GM23338 (cell line): ENCODE measurements around the gene ACOX3. TPM values are rescaled to one million over a fixed set of nuclear protein-coding genes. Genes with fewer than 3 reads are reported as not detected.

Experiments
- ATAC-seq: fragments of 200-7000 bp; cut with Tn5 transposase; 3 replicates; pipeline ENCODE4 v1.9.1; 2020
- DNase-seq: peaks from one replicate; pipeline ENCODE4 v3.0.0-alpha.2; 2015; ENCODE audit warnings: low spot score
- H2AFZ ChIP-seq: fragments of 200-600 bp; sonication (generic); 2 replicates; pipeline ENCODE4 v1.8.0; 2016; ENCODE audit warnings: antibody characterized with exemption, mild to moderate bottlenecking, moderate library complexity
- H3F3A ChIP-seq: fragments of 200-600 bp; sonication (generic); replicated peaks from 2 replicates; pipeline ENCODE4 v1.8.0; 2017; ENCODE audit warnings: antibody characterized with exemption, mixed run types, low read depth
- H3K27ac ChIP-seq: fragments of 200-600 bp; sonication (generic); 2 replicates; pipeline ENCODE4 v1.6.1; 2016; ENCODE audit warnings: low read depth
- H3K27me3 ChIP-seq: fragments of 200-600 bp; sonication (generic); 2 replicates; pipeline ENCODE4 v1.8.0; 2016; ENCODE audit warnings: mild to moderate bottlenecking, mixed run types, moderate library complexity; ENCODE audit not compliant: insufficient read depth
- H3K36me3 ChIP-seq: fragments of 200-600 bp; sonication (generic); 2 replicates; pipeline ENCODE4 v1.8.0; 2016; ENCODE audit warnings: mild to moderate bottlenecking; ENCODE audit not compliant: insufficient read depth
- H3K4me1 ChIP-seq: fragments of 200-600 bp; sonication (generic); 2 replicates; pipeline ENCODE4 v1.8.0; 2016; ENCODE audit warnings: mild to moderate bottlenecking, moderate library complexity; ENCODE audit not compliant: insufficient read depth
- H3K4me2 ChIP-seq: fragments of 200-600 bp; sonication (generic); 2 replicates; pipeline ENCODE4 v1.7.1; 2017; ENCODE audit warnings: mixed run types
- H3K4me3 ChIP-seq: fragments of 200-600 bp; sonication (generic); 2 replicates; pipeline ENCODE4 v1.6.1; 2016; ENCODE audit warnings: mixed run types
- H3K79me2 ChIP-seq: fragments of 200-600 bp; sonication (generic); replicated peaks from 2 replicates; pipeline ENCODE4 v1.8.0; 2017; ENCODE audit warnings: mild to moderate bottlenecking; ENCODE audit not compliant: insufficient read depth
- H3K9me2 ChIP-seq: fragments of 200-600 bp; sonication (generic); 2 replicates; pipeline ENCODE4 v1.8.0; 2017; ENCODE audit not compliant: insufficient read depth
- H4K20me1 ChIP-seq: fragments of 200-600 bp; sonication (generic); replicated peaks from 2 replicates; pipeline ENCODE4 v1.8.0; 2017; ENCODE audit warnings: mild to moderate bottlenecking; ENCODE audit not compliant: insufficient read depth
- H3K27ac Mint-ChIP-seq: 2 replicates; pipeline ENCODE4 v1.8.0; 2020; ENCODE audit warnings: inconsistent platforms, mild to moderate bottlenecking, moderate library complexity, mixed read lengths
- H3K27me3 Mint-ChIP-seq: 3 replicates; pipeline ENCODE4 v1.8.0; 2022; ENCODE audit warnings: low read depth, mild to moderate bottlenecking, moderate library complexity, mixed read lengths, inconsistent platforms; ENCODE audit not compliant: insufficient read depth, poor library complexity
- H3K36me3 Mint-ChIP-seq: 3 replicates; pipeline ENCODE4 v1.8.0; 2021; ENCODE audit warnings: low read depth, mild to moderate bottlenecking, inconsistent platforms, moderate library complexity, mixed read lengths
- H3K4me1 Mint-ChIP-seq: 3 replicates; pipeline ENCODE4 v1.8.0; 2020; ENCODE audit warnings: mild to moderate bottlenecking, inconsistent platforms, mixed read lengths
- H3K4me3 Mint-ChIP-seq: 3 replicates; pipeline ENCODE4 v1.8.0; 2021; ENCODE audit warnings: moderate library complexity, mild to moderate bottlenecking, inconsistent platforms, mixed read lengths
- H3K9me3 Mint-ChIP-seq: 3 replicates; pipeline ENCODE4 v1.8.0; 2020; ENCODE audit warnings: moderate library complexity, mild to moderate bottlenecking, inconsistent platforms, mixed read lengths
- CREB1 ChIP-seq: fragments of 250-450 bp; sonication (Bioruptor Pico); IDR thresholded peaks from 2 replicates; pipeline ENCODE4 v1.5.0; 2020; ENCODE audit warnings: low read depth, mild to moderate bottlenecking, moderate library complexity
- EZH2 ChIP-seq: fragments of 200-600 bp; sonication (generic); IDR thresholded peaks from one replicate; pipeline ENCODE4 v1.8.0; 2017; ENCODE audit warnings: antibody characterized with exemption, mild to moderate bottlenecking, low read depth; ENCODE audit not compliant: unreplicated experiment
- EZH2phosphoT487 ChIP-seq: fragments of 200-600 bp; sonication (generic); IDR thresholded peaks from one replicate; pipeline ENCODE4 v1.8.1; 2018; ENCODE audit warnings: antibody characterized with exemption; ENCODE audit not compliant: unreplicated experiment
- JUNB ChIP-seq: IDR thresholded peaks from one replicate; pipeline ENCODE4 v1.6.1; 2016; ENCODE audit warnings: antibody characterized with exemption; ENCODE audit not compliant: unreplicated experiment
- POLR2AphosphoS5 ChIP-seq: IDR thresholded peaks from 2 replicates; pipeline ENCODE4 v1.6.1; 2016; ENCODE audit warnings: antibody characterized with exemption, low read depth
- STAT1 ChIP-seq: IDR thresholded peaks from one replicate; pipeline ENCODE4 v1.6.1; 2016; ENCODE audit warnings: antibody characterized with exemption; ENCODE audit not compliant: unreplicated experiment
- ZNF114 ChIP-seq: fragments of 250-450 bp; sonication (Bioruptor Pico); IDR thresholded peaks from 2 replicates; pipeline ENCODE4 v1.5.0; 2020; ENCODE audit warnings: mild to moderate bottlenecking, moderate library complexity
- ZNF331 ChIP-seq: fragments of 250-450 bp; sonication (Bioruptor Pico); IDR thresholded peaks from 2 replicates; pipeline ENCODE4 v1.5.0; 2020; ENCODE audit warnings: low read depth, mild to moderate bottlenecking, moderate library complexity
- polyA plus RNA-seq: library from polyadenylated mRNA; unstranded; fragments of >200 nt; fragmentation: Nextera tagmentation; extraction: Ambion mirVana; gene quantifications from 2 replicates; pipeline ENCODE4 v1.2.1, GENCODE V29; 2016
- total RNA-seq: library from RNA; depleted of rRNA; stranded (reverse); fragments of >200 nt; shearing (Covaris generic); gene quantifications from 2 replicates; pipeline ENCODE4 v1.2.3, GENCODE V29; 2014
- TF ChIP-seq, protein P1 (sequence below): fragments of 250-450 bp; sonication (Bioruptor Pico); IDR thresholded peaks from 2 replicates; pipeline ENCODE4 v1.5.0; 2020; ENCODE audit warnings: mild to moderate bottlenecking, moderate library complexity
- TF ChIP-seq, protein P2 (sequence below), 2 experiments: fragments of 200-600 bp in 1 of 2; sonication (generic) in 1 of 2; conservative IDR thresholded peaks; 2 replicates each; pipeline versions ENCODE4 v1.5.1 to v1.6.1; 2016 to 2017; ENCODE audit warnings: antibody characterized with exemption in 2 of 2, low read depth in 2 of 2, mild to moderate bottlenecking in 2 of 2, moderate library complexity in 1 of 2
- TF ChIP-seq, protein P3 (sequence below): IDR thresholded peaks from one replicate; pipeline ENCODE4 v1.6.1; 2018; ENCODE audit warnings: antibody characterized with exemption; ENCODE audit not compliant: unreplicated experiment

Gene ACOX3
- total and polyA plus RNA-seq, 2 experiments from 2014 or later = 6.4 to 17.2 TPM

DNA sequence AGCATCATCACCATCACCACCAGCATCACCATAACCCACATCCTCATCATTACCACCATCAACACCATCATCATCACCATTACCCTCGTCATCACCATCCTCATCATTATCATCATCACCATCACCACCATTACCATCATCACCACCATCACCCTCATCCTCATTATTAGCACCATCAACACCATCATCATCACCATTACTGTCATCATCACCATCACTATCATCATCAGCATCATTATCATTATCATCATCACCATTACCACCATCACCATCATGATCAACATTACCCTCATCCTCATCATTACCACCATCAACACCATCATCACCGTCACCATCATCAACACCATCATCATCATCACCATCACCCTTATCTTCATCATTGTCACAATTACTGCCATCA is 119.3 kb downstream of the ACOX3 start:
- no peaks in the 10 kb centered on the region for H3K27me3 ChIP-seq
- DNase-seq (no peak), ATAC-seq (no peak)
- Mint-ChIP-seq H3K27ac (no peak overlapping the region), H3K9me3 (peaks cover 5% of the 10 kb centered on the region; the same call in 2 of the 3 replicates), H3K4me1 (peaks cover 5% of the 10 kb centered on the region), H3K4me3 (no peak overlapping the region), H3K27me3 (peaks cover 5% of the 10 kb centered on the region), H3K36me3 (no peaks in the 10 kb centered on the region)
- H2AFZ ChIP-seq = no peak overlapping the region
- TF ChIP-seq STAT1 (no peak), EZH2 (no peak), ZNF331 (CRISPR knock-in tag) (no peak), ZNF114 (CRISPR knock-in tag) (no peak), CREB1 (CRISPR knock-in tag) (no peak), JUNB (no peak), EZH2phosphoT487 (no peak), POLR2AphosphoS5 (no peak)
- TF ChIP-seq, protein P1, sequence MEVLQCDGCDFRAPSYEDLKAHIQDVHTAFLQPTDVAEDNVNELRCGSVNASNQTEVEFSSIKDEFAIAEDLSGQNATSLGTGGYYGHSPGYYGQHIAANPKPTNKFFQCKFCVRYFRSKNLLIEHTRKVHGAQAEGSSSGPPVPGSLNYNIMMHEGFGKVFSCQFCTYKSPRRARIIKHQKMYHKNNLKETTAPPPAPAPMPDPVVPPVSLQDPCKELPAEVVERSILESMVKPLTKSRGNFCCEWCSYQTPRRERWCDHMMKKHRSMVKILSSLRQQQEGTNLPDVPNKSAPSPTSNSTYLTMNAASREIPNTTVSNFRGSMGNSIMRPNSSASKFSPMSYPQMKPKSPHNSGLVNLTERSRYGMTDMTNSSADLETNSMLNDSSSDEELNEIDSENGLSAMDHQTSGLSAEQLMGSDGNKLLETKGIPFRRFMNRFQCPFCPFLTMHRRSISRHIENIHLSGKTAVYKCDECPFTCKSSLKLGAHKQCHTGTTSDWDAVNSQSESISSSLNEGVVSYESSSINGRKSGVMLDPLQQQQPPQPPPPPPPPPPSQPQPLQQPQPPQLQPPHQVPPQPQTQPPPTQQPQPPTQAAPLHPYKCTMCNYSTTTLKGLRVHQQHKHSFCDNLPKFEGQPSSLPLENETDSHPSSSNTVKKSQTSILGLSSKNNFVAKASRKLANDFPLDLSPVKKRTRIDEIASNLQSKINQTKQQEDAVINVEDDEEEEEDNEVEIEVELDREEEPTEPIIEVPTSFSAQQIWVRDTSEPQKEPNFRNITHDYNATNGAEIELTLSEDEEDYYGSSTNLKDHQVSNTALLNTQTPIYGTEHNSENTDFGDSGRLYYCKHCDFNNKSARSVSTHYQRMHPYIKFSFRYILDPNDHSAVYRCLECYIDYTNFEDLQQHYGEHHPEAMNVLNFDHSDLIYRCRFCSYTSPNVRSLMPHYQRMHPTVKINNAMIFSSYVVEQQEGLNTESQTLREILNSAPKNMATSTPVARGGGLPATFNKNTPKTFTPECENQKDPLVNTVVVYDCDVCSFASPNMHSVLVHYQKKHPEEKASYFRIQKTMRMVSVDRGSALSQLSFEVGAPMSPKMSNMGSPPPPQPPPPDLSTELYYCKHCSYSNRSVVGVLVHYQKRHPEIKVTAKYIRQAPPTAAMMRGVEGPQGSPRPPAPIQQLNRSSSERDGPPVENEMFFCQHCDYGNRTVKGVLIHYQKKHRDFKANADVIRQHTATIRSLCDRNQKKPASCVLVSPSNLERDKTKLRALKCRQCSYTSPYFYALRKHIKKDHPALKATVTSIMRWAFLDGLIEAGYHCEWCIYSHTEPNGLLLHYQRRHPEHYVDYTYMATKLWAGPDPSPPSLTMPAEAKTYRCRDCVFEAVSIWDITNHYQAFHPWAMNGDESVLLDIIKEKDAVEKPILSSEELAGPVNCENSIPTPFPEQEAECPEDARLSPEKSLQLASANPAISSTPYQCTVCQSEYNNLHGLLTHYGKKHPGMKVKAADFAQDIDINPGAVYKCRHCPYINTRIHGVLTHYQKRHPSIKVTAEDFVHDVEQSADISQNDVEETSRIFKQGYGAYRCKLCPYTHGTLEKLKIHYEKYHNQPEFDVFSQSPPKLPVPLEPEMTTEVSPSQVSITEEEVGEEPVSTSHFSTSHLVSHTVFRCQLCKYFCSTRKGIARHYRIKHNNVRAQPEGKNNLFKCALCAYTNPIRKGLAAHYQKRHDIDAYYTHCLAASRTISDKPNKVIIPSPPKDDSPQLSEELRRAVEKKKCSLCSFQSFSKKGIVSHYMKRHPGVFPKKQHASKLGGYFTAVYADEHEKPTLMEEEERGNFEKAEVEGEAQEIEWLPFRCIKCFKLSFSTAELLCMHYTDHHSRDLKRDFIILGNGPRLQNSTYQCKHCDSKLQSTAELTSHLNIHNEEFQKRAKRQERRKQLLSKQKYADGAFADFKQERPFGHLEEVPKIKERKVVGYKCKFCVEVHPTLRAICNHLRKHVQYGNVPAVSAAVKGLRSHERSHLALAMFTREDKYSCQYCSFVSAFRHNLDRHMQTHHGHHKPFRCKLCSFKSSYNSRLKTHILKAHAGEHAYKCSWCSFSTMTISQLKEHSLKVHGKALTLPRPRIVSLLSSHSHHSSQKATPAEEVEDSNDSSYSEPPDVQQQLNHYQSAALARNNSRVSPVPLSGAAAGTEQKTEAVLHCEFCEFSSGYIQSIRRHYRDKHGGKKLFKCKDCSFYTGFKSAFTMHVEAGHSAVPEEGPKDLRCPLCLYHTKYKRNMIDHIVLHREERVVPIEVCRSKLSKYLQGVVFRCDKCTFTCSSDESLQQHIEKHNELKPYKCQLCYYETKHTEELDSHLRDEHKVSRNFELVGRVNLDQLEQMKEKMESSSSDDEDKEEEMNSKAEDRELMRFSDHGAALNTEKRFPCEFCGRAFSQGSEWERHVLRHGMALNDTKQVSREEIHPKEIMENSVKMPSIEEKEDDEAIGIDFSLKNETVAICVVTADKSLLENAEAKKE (CRISPR knock-in tag) = no peak
- TF ChIP-seq, protein P2, sequence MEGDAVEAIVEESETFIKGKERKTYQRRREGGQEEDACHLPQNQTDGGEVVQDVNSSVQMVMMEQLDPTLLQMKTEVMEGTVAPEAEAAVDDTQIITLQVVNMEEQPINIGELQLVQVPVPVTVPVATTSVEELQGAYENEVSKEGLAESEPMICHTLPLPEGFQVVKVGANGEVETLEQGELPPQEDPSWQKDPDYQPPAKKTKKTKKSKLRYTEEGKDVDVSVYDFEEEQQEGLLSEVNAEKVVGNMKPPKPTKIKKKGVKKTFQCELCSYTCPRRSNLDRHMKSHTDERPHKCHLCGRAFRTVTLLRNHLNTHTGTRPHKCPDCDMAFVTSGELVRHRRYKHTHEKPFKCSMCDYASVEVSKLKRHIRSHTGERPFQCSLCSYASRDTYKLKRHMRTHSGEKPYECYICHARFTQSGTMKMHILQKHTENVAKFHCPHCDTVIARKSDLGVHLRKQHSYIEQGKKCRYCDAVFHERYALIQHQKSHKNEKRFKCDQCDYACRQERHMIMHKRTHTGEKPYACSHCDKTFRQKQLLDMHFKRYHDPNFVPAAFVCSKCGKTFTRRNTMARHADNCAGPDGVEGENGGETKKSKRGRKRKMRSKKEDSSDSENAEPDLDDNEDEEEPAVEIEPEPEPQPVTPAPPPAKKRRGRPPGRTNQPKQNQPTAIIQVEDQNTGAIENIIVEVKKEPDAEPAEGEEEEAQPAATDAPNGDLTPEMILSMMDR (conservative IDR thresholded peaks at IDR 0.05; ENCODE audit: low read depth in 2 of 2) = no peak
- TF ChIP-seq, protein P3, sequence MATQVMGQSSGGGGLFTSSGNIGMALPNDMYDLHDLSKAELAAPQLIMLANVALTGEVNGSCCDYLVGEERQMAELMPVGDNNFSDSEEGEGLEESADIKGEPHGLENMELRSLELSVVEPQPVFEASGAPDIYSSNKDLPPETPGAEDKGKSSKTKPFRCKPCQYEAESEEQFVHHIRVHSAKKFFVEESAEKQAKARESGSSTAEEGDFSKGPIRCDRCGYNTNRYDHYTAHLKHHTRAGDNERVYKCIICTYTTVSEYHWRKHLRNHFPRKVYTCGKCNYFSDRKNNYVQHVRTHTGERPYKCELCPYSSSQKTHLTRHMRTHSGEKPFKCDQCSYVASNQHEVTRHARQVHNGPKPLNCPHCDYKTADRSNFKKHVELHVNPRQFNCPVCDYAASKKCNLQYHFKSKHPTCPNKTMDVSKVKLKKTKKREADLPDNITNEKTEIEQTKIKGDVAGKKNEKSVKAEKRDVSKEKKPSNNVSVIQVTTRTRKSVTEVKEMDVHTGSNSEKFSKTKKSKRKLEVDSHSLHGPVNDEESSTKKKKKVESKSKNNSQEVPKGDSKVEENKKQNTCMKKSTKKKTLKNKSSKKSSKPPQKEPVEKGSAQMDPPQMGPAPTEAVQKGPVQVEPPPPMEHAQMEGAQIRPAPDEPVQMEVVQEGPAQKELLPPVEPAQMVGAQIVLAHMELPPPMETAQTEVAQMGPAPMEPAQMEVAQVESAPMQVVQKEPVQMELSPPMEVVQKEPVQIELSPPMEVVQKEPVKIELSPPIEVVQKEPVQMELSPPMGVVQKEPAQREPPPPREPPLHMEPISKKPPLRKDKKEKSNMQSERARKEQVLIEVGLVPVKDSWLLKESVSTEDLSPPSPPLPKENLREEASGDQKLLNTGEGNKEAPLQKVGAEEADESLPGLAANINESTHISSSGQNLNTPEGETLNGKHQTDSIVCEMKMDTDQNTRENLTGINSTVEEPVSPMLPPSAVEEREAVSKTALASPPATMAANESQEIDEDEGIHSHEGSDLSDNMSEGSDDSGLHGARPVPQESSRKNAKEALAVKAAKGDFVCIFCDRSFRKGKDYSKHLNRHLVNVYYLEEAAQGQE = no peak
- H3K4me3 ChIP-seq = no peak overlapping the region
- H3K9me2 ChIP-seq = peaks cover 6% of the 10 kb centered on the region; the same call in 1 of the 2 replicates
- H3F3A ChIP-seq = no peaks in the 10 kb centered on the region
- no peak overlapping the region for H3K4me2 ChIP-seq
- H3K4me1 ChIP-seq = no peaks in the 10 kb centered on the region
- no peaks in the 10 kb centered on the region for H4K20me1 ChIP-seq
- H3K27ac ChIP-seq = no peak overlapping the region
- no peaks in the 10 kb centered on the region for H3K36me3 ChIP-seq
- H3K79me2 ChIP-seq = no peaks in the 10 kb centered on the region
